Liver (tissue), 3 donors: ENCODE measurements around the gene DDX24.

Source experiments
- EGR1 ChIP-seq, 2 donors: IDR thresholded peaks; 2 replicates each; pipeline ENCODE4 v1.6.1; 2016 to 2018; ENCODE audit warnings: antibody characterized with exemption in 2 of 2, low read depth in 2 of 2
- GABPA ChIP-seq, 2 donors: IDR thresholded peaks in 1 of 2; conservative IDR thresholded peaks in 1 of 2; 2 replicates each; pipeline ENCODE4 v1.6.1; 2016; ENCODE audit warnings: antibody characterized with exemption in 2 of 2, mild to moderate bottlenecking in 1 of 2, moderate library complexity in 1 of 2
- RAD21 ChIP-seq, 2 donors: IDR thresholded peaks; 2 replicates each; pipeline ENCODE4 v1.6.1; 2016; ENCODE audit warnings: antibody characterized with exemption in 2 of 2, mild to moderate bottlenecking in 2 of 2
- RXRA ChIP-seq, 2 donors: IDR thresholded peaks; 2 replicates each; pipeline ENCODE4 v1.6.1; 2017 to 2018; ENCODE audit warnings: antibody characterized with exemption in 2 of 2, mild to moderate bottlenecking in 1 of 2
- TAF1 ChIP-seq: conservative IDR thresholded peaks from 2 replicates; pipeline ENCODE4 v1.6.1; 2016; ENCODE audit warnings: antibody characterized with exemption, mild to moderate bottlenecking
- YY1 ChIP-seq: IDR thresholded peaks from 2 replicates; pipeline ENCODE4 v1.6.1; 2016; ENCODE audit warnings: antibody characterized with exemption, mild to moderate bottlenecking
- TF ChIP-seq, protein P1 (sequence below): fragments of 150-350 bp; IDR thresholded peaks from 2 replicates; pipeline ENCODE4 v1.5.1; 2017; ENCODE audit warnings: improper control_type of control experiment, low read depth, low read length; ENCODE audit not compliant: missing input control
- TF ChIP-seq, protein P2 (sequence below): IDR thresholded peaks from 2 replicates; pipeline ENCODE4 v1.6.1; 2016; ENCODE audit warnings: antibody characterized with exemption, mild to moderate bottlenecking
- donor health status: healthy.
- donor health status: healthy.

GRCh38 chr14:94116701-94117100 is 35.7 kb upstream of the DDX24 start:
- TF ChIP-seq, protein P1, sequence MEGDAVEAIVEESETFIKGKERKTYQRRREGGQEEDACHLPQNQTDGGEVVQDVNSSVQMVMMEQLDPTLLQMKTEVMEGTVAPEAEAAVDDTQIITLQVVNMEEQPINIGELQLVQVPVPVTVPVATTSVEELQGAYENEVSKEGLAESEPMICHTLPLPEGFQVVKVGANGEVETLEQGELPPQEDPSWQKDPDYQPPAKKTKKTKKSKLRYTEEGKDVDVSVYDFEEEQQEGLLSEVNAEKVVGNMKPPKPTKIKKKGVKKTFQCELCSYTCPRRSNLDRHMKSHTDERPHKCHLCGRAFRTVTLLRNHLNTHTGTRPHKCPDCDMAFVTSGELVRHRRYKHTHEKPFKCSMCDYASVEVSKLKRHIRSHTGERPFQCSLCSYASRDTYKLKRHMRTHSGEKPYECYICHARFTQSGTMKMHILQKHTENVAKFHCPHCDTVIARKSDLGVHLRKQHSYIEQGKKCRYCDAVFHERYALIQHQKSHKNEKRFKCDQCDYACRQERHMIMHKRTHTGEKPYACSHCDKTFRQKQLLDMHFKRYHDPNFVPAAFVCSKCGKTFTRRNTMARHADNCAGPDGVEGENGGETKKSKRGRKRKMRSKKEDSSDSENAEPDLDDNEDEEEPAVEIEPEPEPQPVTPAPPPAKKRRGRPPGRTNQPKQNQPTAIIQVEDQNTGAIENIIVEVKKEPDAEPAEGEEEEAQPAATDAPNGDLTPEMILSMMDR: no peak
- TF ChIP-seq TAF1 (no peak), GABPA (IDR thresholded peaks at IDR 0.05 in 1 of 2, conservative IDR thresholded peaks at IDR 0.05 in 1 of 2) (no peak), YY1 (no peak), RXRA (IDR thresholded peaks at IDR 0.05) (no peak), RAD21 (IDR thresholded peaks at IDR 0.05) (no peak), EGR1 (IDR thresholded peaks at IDR 0.05; ENCODE audit: low read depth in 2 of 2) (no peak)
- TF ChIP-seq, protein P2, sequence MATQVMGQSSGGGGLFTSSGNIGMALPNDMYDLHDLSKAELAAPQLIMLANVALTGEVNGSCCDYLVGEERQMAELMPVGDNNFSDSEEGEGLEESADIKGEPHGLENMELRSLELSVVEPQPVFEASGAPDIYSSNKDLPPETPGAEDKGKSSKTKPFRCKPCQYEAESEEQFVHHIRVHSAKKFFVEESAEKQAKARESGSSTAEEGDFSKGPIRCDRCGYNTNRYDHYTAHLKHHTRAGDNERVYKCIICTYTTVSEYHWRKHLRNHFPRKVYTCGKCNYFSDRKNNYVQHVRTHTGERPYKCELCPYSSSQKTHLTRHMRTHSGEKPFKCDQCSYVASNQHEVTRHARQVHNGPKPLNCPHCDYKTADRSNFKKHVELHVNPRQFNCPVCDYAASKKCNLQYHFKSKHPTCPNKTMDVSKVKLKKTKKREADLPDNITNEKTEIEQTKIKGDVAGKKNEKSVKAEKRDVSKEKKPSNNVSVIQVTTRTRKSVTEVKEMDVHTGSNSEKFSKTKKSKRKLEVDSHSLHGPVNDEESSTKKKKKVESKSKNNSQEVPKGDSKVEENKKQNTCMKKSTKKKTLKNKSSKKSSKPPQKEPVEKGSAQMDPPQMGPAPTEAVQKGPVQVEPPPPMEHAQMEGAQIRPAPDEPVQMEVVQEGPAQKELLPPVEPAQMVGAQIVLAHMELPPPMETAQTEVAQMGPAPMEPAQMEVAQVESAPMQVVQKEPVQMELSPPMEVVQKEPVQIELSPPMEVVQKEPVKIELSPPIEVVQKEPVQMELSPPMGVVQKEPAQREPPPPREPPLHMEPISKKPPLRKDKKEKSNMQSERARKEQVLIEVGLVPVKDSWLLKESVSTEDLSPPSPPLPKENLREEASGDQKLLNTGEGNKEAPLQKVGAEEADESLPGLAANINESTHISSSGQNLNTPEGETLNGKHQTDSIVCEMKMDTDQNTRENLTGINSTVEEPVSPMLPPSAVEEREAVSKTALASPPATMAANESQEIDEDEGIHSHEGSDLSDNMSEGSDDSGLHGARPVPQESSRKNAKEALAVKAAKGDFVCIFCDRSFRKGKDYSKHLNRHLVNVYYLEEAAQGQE: no peak
